HL-60 (cell line): ENCODE results near the gene ABHD5.

Source experiments
- POLR2AphosphoS5 ChIP-seq: IDR thresholded peaks from 2 replicates; pipeline ENCODE4 v1.6.1; 2012; ENCODE audit warnings: low read depth
- SPI1 ChIP-seq: IDR thresholded peaks from 2 replicates; pipeline ENCODE4 v1.6.1; 2012; ENCODE audit warnings: low read depth, mild to moderate bottlenecking, borderline replicate concordance
- TF ChIP-seq, protein P1 (sequence below): IDR thresholded peaks from one replicate; pipeline ENCODE4 v1.5.1; 2011; ENCODE audit warnings: low read length, control low read depth, inconsistent platforms; ENCODE audit not compliant: insufficient read depth
- TF ChIP-seq, protein P2 (sequence below): IDR thresholded peaks from 2 replicates; pipeline ENCODE4 v1.6.1; 2012; ENCODE audit warnings: low read depth; ENCODE audit not compliant: insufficient replicate concordance

DNA sequence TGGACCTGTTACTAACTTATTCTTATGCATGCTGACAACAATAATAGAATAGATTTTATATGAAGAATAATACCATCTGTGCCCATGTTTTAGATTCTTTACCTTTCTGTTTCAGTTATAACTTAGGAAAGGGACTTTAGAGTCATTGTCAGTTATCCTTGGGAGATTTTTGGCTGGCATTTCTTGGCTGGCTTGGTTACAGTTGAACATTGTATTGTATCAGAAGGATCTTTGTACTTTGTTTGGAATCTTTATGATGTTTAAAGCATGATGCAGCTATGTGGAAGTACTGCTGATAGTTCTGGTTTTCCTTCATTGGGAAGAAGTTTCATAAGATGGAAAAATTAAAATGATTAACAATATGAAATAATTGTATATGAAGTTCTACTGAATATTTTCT, 19.9 kb downstream of the ABHD5 start:
- TF ChIP-seq, protein P1, sequence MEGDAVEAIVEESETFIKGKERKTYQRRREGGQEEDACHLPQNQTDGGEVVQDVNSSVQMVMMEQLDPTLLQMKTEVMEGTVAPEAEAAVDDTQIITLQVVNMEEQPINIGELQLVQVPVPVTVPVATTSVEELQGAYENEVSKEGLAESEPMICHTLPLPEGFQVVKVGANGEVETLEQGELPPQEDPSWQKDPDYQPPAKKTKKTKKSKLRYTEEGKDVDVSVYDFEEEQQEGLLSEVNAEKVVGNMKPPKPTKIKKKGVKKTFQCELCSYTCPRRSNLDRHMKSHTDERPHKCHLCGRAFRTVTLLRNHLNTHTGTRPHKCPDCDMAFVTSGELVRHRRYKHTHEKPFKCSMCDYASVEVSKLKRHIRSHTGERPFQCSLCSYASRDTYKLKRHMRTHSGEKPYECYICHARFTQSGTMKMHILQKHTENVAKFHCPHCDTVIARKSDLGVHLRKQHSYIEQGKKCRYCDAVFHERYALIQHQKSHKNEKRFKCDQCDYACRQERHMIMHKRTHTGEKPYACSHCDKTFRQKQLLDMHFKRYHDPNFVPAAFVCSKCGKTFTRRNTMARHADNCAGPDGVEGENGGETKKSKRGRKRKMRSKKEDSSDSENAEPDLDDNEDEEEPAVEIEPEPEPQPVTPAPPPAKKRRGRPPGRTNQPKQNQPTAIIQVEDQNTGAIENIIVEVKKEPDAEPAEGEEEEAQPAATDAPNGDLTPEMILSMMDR = no peak
- no peak for TF ChIP-seq POLR2AphosphoS5
- TF ChIP-seq SPI1 = no peak
- TF ChIP-seq, protein P2, sequence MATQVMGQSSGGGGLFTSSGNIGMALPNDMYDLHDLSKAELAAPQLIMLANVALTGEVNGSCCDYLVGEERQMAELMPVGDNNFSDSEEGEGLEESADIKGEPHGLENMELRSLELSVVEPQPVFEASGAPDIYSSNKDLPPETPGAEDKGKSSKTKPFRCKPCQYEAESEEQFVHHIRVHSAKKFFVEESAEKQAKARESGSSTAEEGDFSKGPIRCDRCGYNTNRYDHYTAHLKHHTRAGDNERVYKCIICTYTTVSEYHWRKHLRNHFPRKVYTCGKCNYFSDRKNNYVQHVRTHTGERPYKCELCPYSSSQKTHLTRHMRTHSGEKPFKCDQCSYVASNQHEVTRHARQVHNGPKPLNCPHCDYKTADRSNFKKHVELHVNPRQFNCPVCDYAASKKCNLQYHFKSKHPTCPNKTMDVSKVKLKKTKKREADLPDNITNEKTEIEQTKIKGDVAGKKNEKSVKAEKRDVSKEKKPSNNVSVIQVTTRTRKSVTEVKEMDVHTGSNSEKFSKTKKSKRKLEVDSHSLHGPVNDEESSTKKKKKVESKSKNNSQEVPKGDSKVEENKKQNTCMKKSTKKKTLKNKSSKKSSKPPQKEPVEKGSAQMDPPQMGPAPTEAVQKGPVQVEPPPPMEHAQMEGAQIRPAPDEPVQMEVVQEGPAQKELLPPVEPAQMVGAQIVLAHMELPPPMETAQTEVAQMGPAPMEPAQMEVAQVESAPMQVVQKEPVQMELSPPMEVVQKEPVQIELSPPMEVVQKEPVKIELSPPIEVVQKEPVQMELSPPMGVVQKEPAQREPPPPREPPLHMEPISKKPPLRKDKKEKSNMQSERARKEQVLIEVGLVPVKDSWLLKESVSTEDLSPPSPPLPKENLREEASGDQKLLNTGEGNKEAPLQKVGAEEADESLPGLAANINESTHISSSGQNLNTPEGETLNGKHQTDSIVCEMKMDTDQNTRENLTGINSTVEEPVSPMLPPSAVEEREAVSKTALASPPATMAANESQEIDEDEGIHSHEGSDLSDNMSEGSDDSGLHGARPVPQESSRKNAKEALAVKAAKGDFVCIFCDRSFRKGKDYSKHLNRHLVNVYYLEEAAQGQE = no peak
